ENCODE data around the gene EPHA1. TPM values are rescaled to one million over a fixed set of nuclear protein-coding genes. Genes with fewer than 3 reads are reported as not detected.

The EPHA1 gene
- total RNA-seq, 2 donors from 2014 or later: 0.21 TPM; not detected in 1

DNA sequence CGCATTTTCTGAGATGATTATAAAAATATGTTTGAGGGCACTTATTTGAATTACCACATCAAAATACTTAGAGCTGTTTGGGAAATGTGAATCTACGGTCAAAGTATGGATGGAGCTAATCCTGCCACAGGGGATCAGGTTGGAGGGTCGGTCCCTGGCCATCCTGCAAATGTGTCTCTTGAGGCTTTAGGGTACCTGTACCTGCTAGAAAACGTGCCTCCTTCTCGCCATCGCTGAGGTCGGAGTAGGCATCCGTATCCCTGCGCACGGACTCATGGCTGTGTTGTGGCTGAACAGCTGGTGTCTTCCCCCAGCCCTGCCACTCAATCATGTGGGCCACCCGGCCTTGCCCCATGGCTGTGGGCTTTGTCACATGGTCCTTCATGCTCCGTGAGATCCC, 50.0 kb downstream of the EPHA1 start:
- DNase-seq (ENCODE audit: low spot score) (no peak), ATAC-seq (no peak)
- Mint-ChIP-seq H3K9me3 (no peaks in the 10 kb centered on the region), H3K4me3 (no peak overlapping the region), H3K4me1 (ENCODE audit: low read depth in 2 of 2) (peaks cover 11 to 15% of the 10 kb centered on the region in 2 donors), H3K27me3 (peaks cover 7 to 16% of the 10 kb centered on the region in 2 donors), H3K27ac (no peak overlapping the region), H3K36me3 (no peaks in the 10 kb centered on the region)

- Mint-ChIP-seq H3K27me3 (peaks cover 5 to 9% of the 10 kb centered on the region in 2 donors), H3K4me1 (ENCODE audit: low read depth in 2 of 2) (peaks cover 5 to 11% of the 10 kb centered on the region in 2 donors), H3K9me3 (no peaks in the 10 kb centered on the region), H3K36me3 (no peaks in the 10 kb centered on the region), H3K27ac (no peak overlapping the region), H3K4me3 (no peak overlapping the region)
- no peak for DNase-seq (ENCODE audit: low spot score)
- ATAC-seq: no peak
Measured at GRCh38 chr7:143356414-143357050, 52.1 kb downstream of the EPHA1 start.

DNA sequence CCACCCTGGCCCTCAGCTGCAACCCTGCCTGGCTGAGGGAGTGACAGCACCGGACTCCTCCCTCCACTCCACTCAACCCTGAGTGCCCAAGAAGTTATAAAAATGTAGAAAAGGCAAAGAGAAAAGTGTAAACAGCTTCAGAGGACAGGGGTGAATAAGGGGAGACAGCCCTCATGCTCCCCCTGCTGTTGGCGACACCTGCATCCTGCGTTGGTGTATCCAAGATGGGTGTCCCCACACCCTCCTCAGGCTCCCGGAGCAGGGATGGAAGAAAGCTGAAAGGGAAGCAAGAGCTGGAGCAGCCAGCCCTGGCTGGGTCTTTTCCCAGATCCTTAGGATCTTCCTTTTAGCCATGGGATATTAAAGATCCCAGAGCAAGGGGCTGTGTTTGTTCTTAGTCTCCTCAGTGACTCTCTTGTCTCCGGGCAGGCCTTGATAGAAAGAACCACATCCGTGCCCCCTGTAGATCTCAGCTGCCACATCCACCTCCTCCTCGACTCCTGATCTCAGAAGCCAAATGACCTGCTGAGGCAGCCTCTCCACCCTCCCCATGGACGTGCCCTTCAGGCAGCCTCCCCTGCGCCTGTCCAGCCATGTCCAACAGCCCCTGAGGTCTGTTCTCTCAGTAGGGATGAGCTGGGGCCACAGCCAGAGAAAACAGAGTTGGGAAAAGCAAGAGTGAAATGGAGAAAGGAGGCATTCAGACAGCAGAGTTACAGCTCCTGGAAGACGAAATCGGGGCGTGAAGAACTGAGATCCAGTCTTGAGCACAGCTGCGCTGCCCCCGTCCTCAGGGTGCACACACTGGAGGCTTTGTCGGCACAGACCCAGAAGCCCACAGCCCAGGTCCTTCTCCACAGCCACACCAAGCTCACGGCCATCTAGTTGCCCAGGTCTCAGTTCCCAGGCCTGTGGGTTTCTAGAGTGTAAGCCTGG, 52.9 kb downstream of the EPHA1 start:
- no peak overlapping the region for H3K4me3 Mint-ChIP-seq
- H3K9me3 Mint-ChIP-seq: no peaks in the 10 kb centered on the region
- ATAC-seq (no peak), DNase-seq (ENCODE audit: low spot score) (no peak)
- no peaks in the 10 kb centered on the region for H3K36me3 Mint-ChIP-seq
- no peak overlapping the region for H3K27ac Mint-ChIP-seq
- H3K27me3 Mint-ChIP-seq: peaks cover 5 to 6% of the 10 kb centered on the region in 2 donors
- peaks cover 5 to 11% of the 10 kb centered on the region in 2 donors for H3K4me1 Mint-ChIP-seq (ENCODE audit: low read depth in 2 of 2)

- Mint-ChIP-seq H3K4me1 (ENCODE audit: low read depth in 2 of 2) (peaks cover 0 to 8% of the 10 kb centered on the region in 2 donors), H3K36me3 (no peaks in the 10 kb centered on the region), H3K27ac (no peak overlapping the region), H3K9me3 (no peaks in the 10 kb centered on the region), H3K4me3 (no peak overlapping the region), H3K27me3 (peaks cover 0 to 2% of the 10 kb centered on the region in 2 donors)
- no peak for ATAC-seq
- no peak for DNase-seq (ENCODE audit: low spot score)
Measured at GRCh38 chr7:143354965-143355364, 53.7 kb downstream of the EPHA1 start.

DNA sequence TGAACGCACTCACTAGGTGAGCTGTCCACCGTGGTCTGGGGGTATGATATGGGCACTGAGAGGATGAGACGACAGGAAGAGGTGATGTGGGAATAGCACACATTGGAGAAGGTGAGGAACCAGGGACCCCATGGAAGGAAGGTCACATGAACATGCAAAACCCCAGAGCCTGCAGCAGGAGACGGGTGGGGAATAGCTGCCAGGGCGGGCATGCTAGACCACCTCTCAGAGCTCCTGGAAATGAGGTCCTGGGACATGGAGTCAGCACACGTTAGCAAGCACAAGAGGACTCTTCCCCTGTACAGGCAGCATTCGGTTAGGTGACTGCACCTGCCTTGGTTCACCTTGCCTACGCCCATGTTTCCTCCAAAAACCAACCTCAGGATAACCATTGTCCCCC, 54.3 kb downstream of the EPHA1 start:
- no peak overlapping the region for H3K4me3 Mint-ChIP-seq
- DNase-seq (ENCODE audit: low spot score) (no peak), ATAC-seq (no peak)
- no peaks in the 10 kb centered on the region for H3K36me3 Mint-ChIP-seq
- no peak overlapping the region for H3K27ac Mint-ChIP-seq
- peaks cover 0 to 7% of the 10 kb centered on the region in 2 donors for H3K4me1 Mint-ChIP-seq (ENCODE audit: low read depth in 2 of 2)
- peaks cover 0 to 6% of the 10 kb centered on the region in 2 donors for H3K27me3 Mint-ChIP-seq
- H3K9me3 Mint-ChIP-seq: no peaks in the 10 kb centered on the region

- Mint-ChIP-seq H3K27ac (no peak overlapping the region), H3K4me1 (ENCODE audit: low read depth in 2 of 2) (peaks cover 0 to 4% of the 10 kb centered on the region in 2 donors), H3K27me3 (peaks cover 0 to 6% of the 10 kb centered on the region in 2 donors), H3K36me3 (no peaks in the 10 kb centered on the region), H3K9me3 (no peaks in the 10 kb centered on the region), H3K4me3 (no peak overlapping the region)
- ATAC-seq (no peak), DNase-seq (ENCODE audit: low spot score) (no peak)
Measured at GRCh38 chr7:143352531-143353002, 56.1 kb downstream of the EPHA1 start.

DNA sequence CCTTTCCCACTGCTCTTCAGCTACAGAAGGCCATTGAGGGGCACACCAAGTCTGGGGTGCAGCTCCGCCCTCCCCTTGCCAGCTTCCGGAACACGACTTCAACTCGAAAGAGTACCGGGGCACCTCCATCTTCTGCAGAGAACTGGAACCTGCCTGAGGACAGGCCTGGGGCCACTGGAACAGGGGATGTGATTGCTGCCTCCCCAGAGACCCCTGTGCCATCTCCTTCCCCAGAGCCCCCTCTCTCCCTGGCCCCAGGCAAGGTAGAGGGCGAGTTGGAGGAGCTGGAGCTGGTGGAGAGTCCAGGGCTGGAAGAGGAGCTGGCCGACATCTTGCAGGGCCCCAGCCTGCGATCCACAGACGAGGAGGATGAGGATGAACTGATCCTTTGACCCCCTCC, 57.1 kb downstream of the EPHA1 start:
- H3K36me3 Mint-ChIP-seq: no peaks in the 10 kb centered on the region
- peaks cover 0 to 4% of the 10 kb centered on the region in 2 donors for H3K4me1 Mint-ChIP-seq (ENCODE audit: low read depth in 2 of 2)
- H3K27me3 Mint-ChIP-seq: peaks cover 6 to 11% of the 10 kb centered on the region in 2 donors
- no peak overlapping the region for H3K4me3 Mint-ChIP-seq
- no peak for DNase-seq (ENCODE audit: low spot score)
- ATAC-seq: no peak
- no peaks in the 10 kb centered on the region for H3K9me3 Mint-ChIP-seq
- H3K27ac Mint-ChIP-seq: no peak overlapping the region

DNA sequence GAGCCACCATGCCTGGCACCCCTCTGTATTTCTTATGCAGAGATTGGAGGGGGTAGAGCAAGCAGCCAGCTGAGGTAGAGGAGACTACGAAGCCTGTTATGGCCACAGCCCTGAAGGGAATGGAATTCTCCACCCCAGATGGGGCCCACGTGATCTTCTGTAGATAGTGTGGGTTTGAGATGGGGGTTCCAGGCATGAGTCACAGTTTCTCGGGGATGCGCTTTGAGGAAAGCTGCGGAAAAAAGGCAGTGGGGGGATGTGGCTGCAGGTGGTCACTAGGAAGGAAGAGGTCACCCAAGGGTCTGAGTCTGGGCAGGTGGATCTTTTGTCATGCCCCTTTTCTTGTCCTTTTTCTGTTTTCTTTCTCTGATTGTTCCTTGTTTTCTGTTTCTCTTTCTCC, 57.6 kb downstream of the EPHA1 start:
- peaks cover 8 to 13% of the 10 kb centered on the region in 2 donors for H3K27me3 Mint-ChIP-seq
- H3K36me3 Mint-ChIP-seq: no peaks in the 10 kb centered on the region
- no peaks in the 10 kb centered on the region for H3K9me3 Mint-ChIP-seq
- peaks cover 0 to 4% of the 10 kb centered on the region in 2 donors for H3K4me1 Mint-ChIP-seq (ENCODE audit: low read depth in 2 of 2)
- DNase-seq (ENCODE audit: low spot score) (no peak), ATAC-seq (no peak)
- no peak overlapping the region for H3K27ac Mint-ChIP-seq
- no peak overlapping the region for H3K4me3 Mint-ChIP-seq

DNA sequence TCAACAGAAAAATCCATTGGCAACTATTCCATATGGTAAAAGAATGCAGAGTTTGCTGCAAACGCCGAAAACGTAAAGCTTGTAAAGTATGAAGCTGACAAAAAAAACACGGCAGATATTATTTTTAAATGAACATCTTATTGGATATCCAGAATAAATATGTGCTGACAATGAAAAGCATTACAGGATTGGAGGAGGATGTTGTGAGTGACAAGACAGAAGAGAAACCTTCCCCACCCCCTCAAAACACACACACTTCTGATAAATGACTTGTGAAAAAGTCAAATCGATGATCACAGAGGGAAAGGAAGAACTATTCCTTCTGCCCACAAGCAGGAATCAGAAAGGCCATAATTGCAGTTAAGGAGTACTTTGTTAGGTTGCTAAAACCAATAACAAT, 60.7 kb downstream of the EPHA1 start:
- Mint-ChIP-seq H3K9me3 (no peaks in the 10 kb centered on the region), H3K27me3 (peaks cover 8 to 16% of the 10 kb centered on the region in 2 donors), H3K36me3 (no peaks in the 10 kb centered on the region), H3K27ac (no peak overlapping the region), H3K4me3 (no peak overlapping the region), H3K4me1 (ENCODE audit: low read depth in 2 of 2) (peaks cover 8 to 9% of the 10 kb centered on the region in 2 donors)
- DNase-seq (ENCODE audit: low spot score) (no peak), ATAC-seq (no peak)

DNA sequence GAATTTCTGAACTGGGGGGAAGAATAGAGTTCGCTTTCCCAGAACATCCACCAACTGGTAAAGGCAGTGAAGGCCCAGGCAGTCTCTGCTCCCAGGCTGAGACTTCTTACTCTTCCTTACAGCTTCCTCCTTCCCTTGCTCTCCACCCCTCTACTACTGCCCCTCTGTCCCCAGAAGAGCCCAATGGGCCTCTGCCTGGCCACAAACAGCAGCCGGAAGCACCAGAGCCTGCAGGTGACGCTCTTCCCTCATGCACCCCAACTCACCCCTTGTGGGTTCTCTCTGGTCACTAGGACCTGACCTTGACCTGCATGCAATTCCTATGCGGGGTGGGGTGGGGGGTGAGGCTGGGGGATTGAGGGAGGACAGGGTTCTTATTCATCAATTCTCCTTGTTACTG, 62.6 kb downstream of the EPHA1 start:
- no peak overlapping the region for H3K27ac Mint-ChIP-seq
- H3K9me3 Mint-ChIP-seq: no peaks in the 10 kb centered on the region
- ATAC-seq (no peak), DNase-seq (ENCODE audit: low spot score) (no peak)
- peaks cover 8 to 9% of the 10 kb centered on the region in 2 donors for H3K4me1 Mint-ChIP-seq (ENCODE audit: low read depth in 2 of 2)
- H3K27me3 Mint-ChIP-seq: peaks cover 8 to 16% of the 10 kb centered on the region in 2 donors
- H3K36me3 Mint-ChIP-seq: no peaks in the 10 kb centered on the region
- H3K4me3 Mint-ChIP-seq: peak overlapping the region; percentile 77

DNA sequence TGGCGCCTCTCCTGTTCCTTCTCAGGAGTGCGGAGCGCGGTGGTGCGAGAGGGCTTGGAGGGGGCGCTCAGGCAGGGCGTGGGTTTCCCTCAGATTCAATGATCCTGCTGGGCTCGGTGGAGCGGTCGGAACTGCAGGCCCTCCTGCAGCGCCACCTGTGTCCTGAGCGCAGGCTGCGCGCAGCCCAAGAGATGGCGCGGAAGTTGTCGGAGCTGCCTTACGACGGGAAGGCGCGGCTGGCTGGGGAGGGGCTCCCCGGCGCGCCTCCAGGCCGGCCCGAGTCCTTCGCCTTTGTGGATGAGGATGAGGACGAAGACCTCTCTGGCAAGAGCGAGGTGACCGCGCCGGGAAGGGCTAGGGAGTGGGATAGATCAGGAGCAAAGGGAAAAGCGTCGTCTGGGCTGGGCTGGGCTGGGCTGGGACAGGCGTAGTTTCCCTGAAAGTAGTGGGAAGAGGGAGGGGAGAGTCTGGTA, 63.2 kb downstream of the EPHA1 start:
- peak overlapping the region; percentile 53 to 79 for H3K27ac Mint-ChIP-seq

DNA sequence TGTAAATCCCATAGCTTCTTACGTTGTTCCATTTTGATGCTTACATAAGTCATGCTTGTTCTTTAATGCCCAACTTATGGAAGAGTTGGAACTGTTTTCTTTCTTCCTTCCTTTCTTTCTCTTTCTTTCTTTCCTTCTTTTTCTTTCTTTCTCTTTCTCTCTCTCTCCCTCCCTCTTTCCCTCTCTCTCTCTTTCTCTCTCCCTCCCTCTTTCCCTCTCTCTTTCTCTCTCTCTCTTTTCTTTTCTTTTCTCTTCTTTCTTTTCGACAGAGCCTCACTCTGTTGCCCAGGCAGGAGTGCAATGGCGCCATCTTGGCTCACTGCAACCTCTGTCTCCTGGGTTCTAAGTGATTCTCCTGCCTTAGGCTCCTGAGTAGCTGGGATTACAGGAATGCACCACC, 65.1 kb downstream of the EPHA1 start:
- Mint-ChIP-seq H3K36me3 (no peaks in the 10 kb centered on the region), H3K9me3 (no peaks in the 10 kb centered on the region), H3K4me1 (ENCODE audit: low read depth in 2 of 2) (peaks cover 8 to 9% of the 10 kb centered on the region in 2 donors), H3K27ac (no peak overlapping the region), H3K27me3 (peaks cover 14 to 24% of the 10 kb centered on the region in 2 donors), H3K4me3 (no peak overlapping the region)
- ATAC-seq (no peak), DNase-seq (ENCODE audit: low spot score) (no peak)

More for the DNA sequence above, 63.2 kb downstream of the EPHA1 start:
- Mint-ChIP-seq H3K9me3 (no peaks in the 10 kb centered on the region), H3K4me3 (peak overlapping the region; percentile 77), H3K4me1 (ENCODE audit: low read depth in 2 of 2) (peaks cover 8 to 9% of the 10 kb centered on the region in 2 donors), H3K36me3 (no peaks in the 10 kb centered on the region), H3K27me3 (peaks cover 10 to 16% of the 10 kb centered on the region in 2 donors)
- ATAC-seq (peak; percentile 93 to 96), DNase-seq (ENCODE audit: low spot score) (peak; percentile 78)

GRCh38 chr7:143341842-143342241, 66.8 kb downstream of the EPHA1 start:
- Mint-ChIP-seq H3K27me3 (peaks cover 19 to 21% of the 10 kb centered on the region in 2 donors), H3K4me3 (no peak overlapping the region), H3K27ac (no peak overlapping the region), H3K4me1 (ENCODE audit: low read depth in 2 of 2) (peaks cover 8 to 9% of the 10 kb centered on the region in 2 donors), H3K9me3 (no peaks in the 10 kb centered on the region), H3K36me3 (no peaks in the 10 kb centered on the region)
- DNase-seq (ENCODE audit: low spot score) (no peak), ATAC-seq (no peak)
